Neural cell (in vitro differentiated cells): ENCODE measurements around the gene SMARCC2.

Experiments used
- EP300 ChIP-seq: fragments of 450-650 bp; conservative IDR thresholded peaks from 2 replicates; pipeline ENCODE4 v1.6.1; 2014; ENCODE audit warnings: antibody characterized with exemption, mild to moderate bottlenecking, moderate library complexity; ENCODE audit not compliant: poor library complexity, severe bottlenecking
- EZH2 ChIP-seq: fragments of 200-600, 300-800 bp; shearing (Covaris generic), sonication (generic); IDR thresholded peaks from 2 replicates; pipeline ENCODE4 v1.6.1; 2014; ENCODE audit warnings: antibody characterized with exemption, low read length, borderline replicate concordance, mild to moderate bottlenecking; ENCODE audit not compliant: insufficient read depth, poor library complexity, severe bottlenecking
- MXI1 ChIP-seq: fragments of 450-650 bp; conservative IDR thresholded peaks from 2 replicates; pipeline ENCODE4 v1.6.1; 2014; ENCODE audit warnings: antibody characterized with exemption, mild to moderate bottlenecking; ENCODE audit not compliant: poor library complexity, severe bottlenecking
- POLR2AphosphoS5 ChIP-seq: IDR thresholded peaks from 2 replicates; pipeline ENCODE4 v1.6.1; 2012
- RAD21 ChIP-seq: fragments of 450-650 bp; conservative IDR thresholded peaks from 2 replicates; pipeline ENCODE4 v1.6.1; 2014; ENCODE audit warnings: antibody characterized with exemption, mild to moderate bottlenecking, moderate library complexity
- REST ChIP-seq: IDR thresholded peaks from 2 replicates; pipeline ENCODE4 v1.6.1; 2012; ENCODE audit warnings: borderline replicate concordance
- SMC3 ChIP-seq: fragments of 450-650 bp; conservative IDR thresholded peaks from 2 replicates; pipeline ENCODE4 v1.6.1; 2014; ENCODE audit warnings: antibody characterized with exemption, mild to moderate bottlenecking, moderate library complexity; ENCODE audit not compliant: poor library complexity
- TAF1 ChIP-seq: IDR thresholded peaks from 2 replicates; pipeline ENCODE4 v1.6.1; 2012; ENCODE audit warnings: low read depth
- TF ChIP-seq, protein P1 (sequence below): fragments of 450-650 bp; IDR thresholded peaks from 2 replicates; pipeline ENCODE4 v1.5.1; 2014; ENCODE audit warnings: antibody characterized with exemption, mild to moderate bottlenecking, moderate library complexity; ENCODE audit not compliant: poor library complexity, severe bottlenecking

DNA sequence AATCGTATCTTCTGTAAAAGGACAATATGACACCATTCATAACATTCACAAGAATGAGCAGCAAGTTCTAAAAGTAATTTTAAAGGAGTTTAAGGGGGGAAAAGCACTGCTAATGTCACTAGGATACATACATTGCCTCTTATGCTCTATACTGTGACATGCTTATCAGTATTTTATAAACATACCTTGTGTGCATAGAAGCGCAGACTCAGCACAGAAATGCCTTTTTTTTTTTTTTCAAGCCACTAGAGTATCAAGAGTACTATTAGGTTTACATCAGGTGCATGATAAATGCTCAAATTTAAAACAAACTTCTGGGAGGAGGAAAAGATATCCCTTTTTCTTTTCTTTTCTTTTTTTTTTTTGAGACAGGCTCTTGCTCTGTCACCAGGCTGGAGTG, 13.6 kb upstream of the SMARCC2 start:
- no peak for TF ChIP-seq MXI1
- TF ChIP-seq, protein P1, sequence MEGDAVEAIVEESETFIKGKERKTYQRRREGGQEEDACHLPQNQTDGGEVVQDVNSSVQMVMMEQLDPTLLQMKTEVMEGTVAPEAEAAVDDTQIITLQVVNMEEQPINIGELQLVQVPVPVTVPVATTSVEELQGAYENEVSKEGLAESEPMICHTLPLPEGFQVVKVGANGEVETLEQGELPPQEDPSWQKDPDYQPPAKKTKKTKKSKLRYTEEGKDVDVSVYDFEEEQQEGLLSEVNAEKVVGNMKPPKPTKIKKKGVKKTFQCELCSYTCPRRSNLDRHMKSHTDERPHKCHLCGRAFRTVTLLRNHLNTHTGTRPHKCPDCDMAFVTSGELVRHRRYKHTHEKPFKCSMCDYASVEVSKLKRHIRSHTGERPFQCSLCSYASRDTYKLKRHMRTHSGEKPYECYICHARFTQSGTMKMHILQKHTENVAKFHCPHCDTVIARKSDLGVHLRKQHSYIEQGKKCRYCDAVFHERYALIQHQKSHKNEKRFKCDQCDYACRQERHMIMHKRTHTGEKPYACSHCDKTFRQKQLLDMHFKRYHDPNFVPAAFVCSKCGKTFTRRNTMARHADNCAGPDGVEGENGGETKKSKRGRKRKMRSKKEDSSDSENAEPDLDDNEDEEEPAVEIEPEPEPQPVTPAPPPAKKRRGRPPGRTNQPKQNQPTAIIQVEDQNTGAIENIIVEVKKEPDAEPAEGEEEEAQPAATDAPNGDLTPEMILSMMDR = no peak
- no peak for TF ChIP-seq EP300
- TF ChIP-seq RAD21 = no peak
- no peak for TF ChIP-seq EZH2
- no peak for TF ChIP-seq REST
- no peak for TF ChIP-seq POLR2AphosphoS5
- no peak for TF ChIP-seq TAF1
- TF ChIP-seq SMC3 = no peak
